ENCODE results near the gene NDOR1.
"Not testable (repeated sequence)": the region's sequence is repeated elsewhere in the genome, so short reads cannot be mapped to it uniquely, and the experiment has no call there.

NDOR1 gene

GRCh38 chr9:137240841-137241489, 35.5 kb downstream of the NDOR1 start, which contains the start of gene TUBB4B:
Gene TUBB4B, plus strand, starts transcription at chr9:137241287. Its CDS starts 74 bp downstream, at chr9:137241361.
- in situ Hi-C loops (cut with HindIII; ENCODE audit: low sequenced_read_pairs), result no loop called here

- in situ Hi-C loops (cut with HindIII; ENCODE audit: low sequenced_read_pairs), result no loop called here
These were observed 36.2 kb downstream of the NDOR1 start for GRCh38 chr9:137241490-137242268.

GRCh38 chr9:137242269-137243203, 37.0 kb downstream of the NDOR1 start:
- in situ Hi-C loops (cut with HindIII; ENCODE audit: low sequenced_read_pairs), result no loop called here

GRCh38 chr9:137243266-137243625, 37.7 kb downstream of the NDOR1 start:
- in situ Hi-C loops (cut with HindIII; ENCODE audit: low sequenced_read_pairs), result not testable (repeated sequence)

- in situ Hi-C loops (cut with HindIII; ENCODE audit: low sequenced_read_pairs), result no loop called here
These were observed 38.4 kb downstream of the NDOR1 start for GRCh38 chr9:137243626-137244485.

- in situ Hi-C loops (cut with HindIII; ENCODE audit: low sequenced_read_pairs), result no loop called here
These were observed 39.3 kb downstream of the NDOR1 start for GRCh38 chr9:137244486-137245449.

- in situ Hi-C loops (cut with HindIII; ENCODE audit: low sequenced_read_pairs), result no loop called here
These were observed 40.2 kb downstream of the NDOR1 start for GRCh38 chr9:137245450-137246421.

- in situ Hi-C loops (cut with HindIII; ENCODE audit: low sequenced_read_pairs), result no loop called here
These were observed 41.8 kb downstream of the NDOR1 start for GRCh38 chr9:137247135-137247915.

- in situ Hi-C loops (cut with HindIII; ENCODE audit: low sequenced_read_pairs), result no loop called here
These were observed 42.3 kb downstream of the NDOR1 start for GRCh38 chr9:137247916-137248175.

- in situ Hi-C loops (cut with HindIII; ENCODE audit: low sequenced_read_pairs), result no loop called here
These were observed 45.1 kb downstream of the NDOR1 start for GRCh38 chr9:137250329-137251193.

GRCh38 chr9:137251194-137251461, 45.6 kb downstream of the NDOR1 start, which contains the start of gene STPG3:
Gene STPG3, plus strand, starts transcription at chr9:137251286. Its CDS starts 1 bp downstream, at chr9:137251287.
- in situ Hi-C loops (cut with HindIII; ENCODE audit: low sequenced_read_pairs), result no loop called here

- in situ Hi-C loops (cut with HindIII; ENCODE audit: low sequenced_read_pairs), result no loop called here
These were observed 46.2 kb downstream of the NDOR1 start for GRCh38 chr9:137251490-137252268.

- in situ Hi-C loops (cut with HindIII; ENCODE audit: low sequenced_read_pairs), result no loop called here
These were observed 47.3 kb downstream of the NDOR1 start for GRCh38 chr9:137252555-137253506.

GRCh38 chr9:137253717-137254623, 48.5 kb downstream of the NDOR1 start:
- in situ Hi-C loops (cut with HindIII; ENCODE audit: low sequenced_read_pairs), result no loop called here

Data from DLD1 (cell line).